HG03025 (cell line): ENCODE data around the gene ATXN1.

Experiments
- ATAC-seq: cut with Tn5 transposase; IDR thresholded peaks from one replicate; pipeline ENCODE4 v1.9.1; 2021; ENCODE audit warnings: mild to moderate bottlenecking, moderate library complexity; ENCODE audit not compliant: unreplicated experiment, low FRiP score

Gene ATXN1

DNA sequence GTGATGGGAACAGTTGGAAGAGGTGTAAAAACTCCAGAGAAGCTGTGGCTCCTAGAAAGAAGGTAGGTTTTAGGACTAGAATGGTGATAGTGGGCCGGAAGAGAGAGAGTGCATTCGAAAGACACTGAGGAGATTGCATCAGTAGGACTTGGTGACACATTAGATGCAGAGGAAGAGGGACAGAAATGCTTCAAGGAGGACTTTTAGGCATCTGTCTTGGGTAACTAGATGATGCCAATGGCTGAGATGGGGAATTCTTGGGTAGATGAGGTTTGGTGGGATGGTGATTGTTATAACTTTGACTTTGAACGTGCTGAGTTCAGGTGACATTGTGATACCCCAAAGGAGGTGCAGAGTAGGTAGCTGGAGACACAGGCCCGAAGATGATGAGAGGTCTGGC, 326.4 kb downstream of the ATXN1 start:
- no peak for ATAC-seq

DNA sequence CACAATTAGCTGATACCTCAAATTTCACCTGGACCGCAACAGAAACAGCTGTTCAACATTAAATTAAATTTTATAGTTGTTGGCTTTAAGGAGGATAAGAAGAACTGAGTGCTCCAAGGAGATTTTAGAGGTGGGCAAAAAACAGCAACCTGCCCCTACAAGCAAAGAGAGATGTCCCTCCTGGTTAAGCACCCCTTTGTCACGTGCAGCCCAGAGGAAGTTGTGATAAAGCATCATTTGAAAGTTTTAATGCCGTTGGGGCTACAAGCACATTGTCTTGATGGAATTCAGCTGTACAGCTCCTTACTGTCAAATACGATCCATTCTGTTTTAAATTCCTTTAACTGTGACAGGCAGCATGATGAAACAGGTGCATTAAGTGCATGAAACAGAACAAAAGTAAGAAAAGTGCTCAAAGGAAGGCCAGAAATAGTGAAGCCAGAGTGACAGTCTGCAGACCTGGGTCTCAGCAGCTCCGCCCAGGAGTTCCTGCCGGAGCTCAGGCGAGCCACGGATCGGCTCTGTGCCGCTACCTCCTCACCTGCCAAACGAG, 327.8 kb downstream of the ATXN1 start:
- no peak for ATAC-seq

DNA sequence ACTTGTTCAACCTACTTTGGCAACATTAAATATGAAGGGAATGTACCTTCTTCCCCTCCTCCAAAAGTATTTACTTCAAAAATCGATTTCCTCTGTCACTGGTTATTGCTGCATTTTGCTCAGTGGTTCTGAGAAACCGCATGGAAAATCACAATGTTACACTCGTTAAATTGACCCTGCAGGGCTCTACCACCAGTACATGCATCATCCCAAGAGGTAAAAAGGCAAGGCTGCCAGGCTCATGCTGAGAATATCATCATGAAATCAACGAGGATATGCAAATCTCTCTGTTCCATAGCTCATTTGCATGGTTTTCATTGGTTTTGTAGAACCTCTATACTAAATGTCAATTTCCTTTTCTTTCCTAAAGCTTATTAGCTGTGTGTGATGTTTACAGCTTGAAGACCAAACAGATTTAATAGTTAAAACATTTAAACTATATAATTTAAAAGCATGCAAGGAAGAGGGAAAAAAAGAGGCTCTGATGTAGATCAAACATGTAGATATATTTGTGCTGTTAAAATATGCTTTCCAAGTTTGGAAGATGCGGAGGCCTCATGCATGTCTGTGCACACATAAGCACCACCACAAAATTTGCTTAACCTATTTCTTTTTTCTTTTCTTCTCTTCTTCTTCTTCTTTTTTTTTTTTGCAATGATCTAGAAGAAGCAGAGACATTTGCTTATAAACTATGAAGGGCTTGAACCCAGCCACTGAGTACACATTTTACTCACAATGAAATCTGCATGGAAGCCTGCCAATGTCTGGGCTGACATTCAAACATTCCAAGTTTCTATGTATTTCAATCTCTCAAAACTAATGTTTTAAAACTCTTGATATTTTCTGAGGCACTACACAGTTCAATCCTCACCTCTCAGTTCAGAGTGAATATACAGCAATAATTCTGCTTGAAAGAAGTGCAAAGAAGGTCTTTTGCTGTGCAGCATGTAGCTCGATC, 328.9 kb downstream of the ATXN1 start:
- ATAC-seq: no peak

DNA sequence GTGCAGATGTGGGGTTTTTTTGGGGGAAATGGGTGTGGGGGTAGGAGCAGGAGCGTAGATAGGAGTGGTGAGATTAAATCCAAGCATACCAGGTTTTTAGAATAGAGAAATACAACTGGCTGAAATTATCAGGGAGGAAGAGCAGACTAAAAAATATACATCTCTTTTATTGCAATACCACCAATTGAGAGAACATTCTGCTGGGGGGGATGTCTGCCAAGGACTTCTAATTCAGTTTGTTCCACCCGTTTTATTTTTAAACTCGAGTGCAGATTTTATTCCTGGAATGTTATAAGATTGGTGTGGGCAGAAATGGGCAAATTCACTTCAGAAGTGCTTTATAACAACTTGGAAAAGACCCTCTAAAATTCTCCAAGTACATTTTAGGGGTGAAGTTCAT, 330.2 kb downstream of the ATXN1 start:
- no peak for ATAC-seq

DNA sequence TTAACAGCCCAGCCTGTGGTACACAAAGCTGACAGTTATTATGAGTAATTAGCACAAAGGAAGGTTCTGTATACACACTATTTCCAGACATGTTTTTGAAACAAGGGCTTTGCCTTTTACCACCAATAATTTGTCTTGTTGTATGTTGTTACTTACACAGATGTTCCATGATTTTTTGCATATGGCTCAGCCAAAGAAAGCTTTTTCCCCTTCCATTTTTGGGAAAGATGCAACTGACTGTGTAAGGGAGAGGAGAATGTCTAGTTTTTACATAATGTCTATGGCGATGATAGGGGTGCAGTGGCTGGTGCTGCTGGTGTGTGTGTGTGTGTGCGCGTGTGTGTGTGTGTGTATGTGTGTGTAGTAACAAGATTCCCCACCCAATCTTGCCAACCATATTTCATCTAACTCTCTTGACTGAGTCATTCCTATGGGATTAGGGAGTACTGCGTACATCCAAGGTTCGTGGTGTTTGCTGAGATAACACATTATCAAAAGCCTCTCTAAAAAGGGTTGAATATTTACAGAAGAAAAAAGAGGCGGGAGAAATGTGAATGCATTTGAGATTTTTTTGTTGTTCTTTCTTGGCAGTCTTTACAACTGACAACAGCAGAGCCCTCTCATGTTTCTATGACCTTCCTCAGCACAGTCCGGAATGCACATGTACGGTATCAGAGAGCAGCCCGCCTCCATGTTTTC, 330.7 kb downstream of the ATXN1 start:
- ATAC-seq: no peak

DNA sequence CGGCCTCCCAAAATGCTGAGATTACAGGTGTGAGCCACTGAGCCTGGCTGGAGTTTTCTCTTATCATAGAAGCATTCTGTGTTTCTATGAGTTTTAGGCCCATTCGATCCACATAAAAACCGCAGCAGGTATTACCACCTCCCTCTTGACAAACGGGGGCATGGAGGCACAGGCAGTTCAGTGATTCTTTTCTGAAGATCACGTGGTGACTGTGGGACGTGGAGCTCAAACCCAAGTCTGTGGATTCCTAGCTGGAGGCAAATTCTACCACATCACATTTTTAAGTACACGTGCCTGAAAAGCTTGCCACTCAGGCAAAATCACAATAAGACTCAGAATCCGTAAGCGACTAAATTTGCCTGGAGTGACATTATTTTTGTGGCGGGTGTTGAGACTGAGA, 331.6 kb downstream of the ATXN1 start:
- ATAC-seq: no peak

DNA sequence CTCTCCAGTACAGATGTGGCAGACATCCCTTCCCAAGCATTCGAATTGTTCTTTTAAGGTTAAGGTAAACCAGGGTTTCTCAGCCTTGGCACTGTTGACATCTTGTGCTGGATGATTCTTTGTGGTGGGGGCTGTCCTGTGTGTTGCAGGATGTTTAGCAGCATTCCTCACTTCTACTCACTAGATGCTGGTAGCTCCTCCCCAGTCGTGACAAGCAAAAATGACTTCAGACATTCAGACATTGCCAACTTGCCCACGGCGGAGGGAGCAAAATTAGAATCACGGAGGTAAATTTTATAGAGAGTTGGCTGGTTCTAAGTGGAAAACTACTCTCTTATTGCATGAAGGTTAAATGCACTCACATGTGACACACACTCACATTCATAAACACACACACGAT, 334.1 kb downstream of the ATXN1 start:
- no peak for ATAC-seq

DNA sequence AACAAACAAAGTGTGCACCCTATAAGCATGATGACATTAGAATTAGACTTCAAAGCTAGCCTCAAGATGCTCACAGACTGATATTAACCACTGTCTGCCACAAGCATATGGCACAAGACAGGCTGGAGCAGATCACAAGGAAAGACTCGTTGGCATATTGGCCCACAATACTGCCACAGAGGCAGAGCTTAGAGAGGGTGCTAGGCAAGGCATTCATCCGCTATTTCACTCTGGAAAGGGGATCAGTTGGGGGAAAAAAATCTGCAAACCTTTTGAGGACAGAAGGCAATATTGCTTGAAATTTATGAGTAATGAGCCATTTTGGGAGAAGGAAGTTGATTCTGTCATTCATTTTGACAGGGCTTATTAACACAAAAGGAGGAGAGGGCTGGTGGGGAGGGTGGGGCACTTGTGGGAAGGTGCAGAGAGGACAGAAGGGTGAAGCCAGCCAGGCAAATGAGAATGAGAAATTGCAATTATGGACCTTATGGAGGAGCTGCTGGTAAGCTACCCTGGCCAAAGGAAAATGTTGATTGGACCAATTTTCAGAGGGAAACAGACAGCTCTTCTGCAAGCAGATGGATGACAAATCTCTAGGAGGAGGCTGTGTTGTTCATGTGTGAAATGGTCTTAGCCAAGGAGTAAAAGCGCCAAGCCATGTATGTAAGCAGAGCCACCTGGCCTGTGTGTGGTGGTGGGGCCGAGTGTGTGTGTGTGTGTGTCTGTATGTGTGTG, 335.2 kb downstream of the ATXN1 start:
- no peak for ATAC-seq

DNA sequence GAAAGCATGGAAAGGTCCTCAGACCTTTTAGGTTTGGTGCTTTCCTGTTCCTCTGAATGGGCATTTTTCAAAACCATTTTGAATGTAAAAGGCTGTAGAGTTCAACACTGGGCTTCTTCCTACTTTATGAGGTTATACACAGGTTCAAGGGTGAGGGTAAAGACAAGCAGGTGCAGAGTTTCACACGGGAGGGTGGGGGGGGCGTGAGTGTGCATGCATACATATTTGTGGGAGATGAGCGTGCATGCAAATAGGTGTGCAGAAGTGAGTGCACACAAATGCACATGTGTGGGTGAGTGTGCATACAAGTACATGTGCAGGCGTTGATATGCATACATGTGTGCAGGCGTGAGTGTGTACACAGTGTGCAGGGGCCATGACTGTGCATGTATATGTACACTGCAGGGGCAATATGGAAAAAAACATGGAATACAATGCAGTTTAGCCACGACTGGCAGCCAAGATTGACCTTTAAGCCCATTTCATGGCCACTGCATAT, 339.7 kb downstream of the ATXN1 start:
- no peak for ATAC-seq

DNA sequence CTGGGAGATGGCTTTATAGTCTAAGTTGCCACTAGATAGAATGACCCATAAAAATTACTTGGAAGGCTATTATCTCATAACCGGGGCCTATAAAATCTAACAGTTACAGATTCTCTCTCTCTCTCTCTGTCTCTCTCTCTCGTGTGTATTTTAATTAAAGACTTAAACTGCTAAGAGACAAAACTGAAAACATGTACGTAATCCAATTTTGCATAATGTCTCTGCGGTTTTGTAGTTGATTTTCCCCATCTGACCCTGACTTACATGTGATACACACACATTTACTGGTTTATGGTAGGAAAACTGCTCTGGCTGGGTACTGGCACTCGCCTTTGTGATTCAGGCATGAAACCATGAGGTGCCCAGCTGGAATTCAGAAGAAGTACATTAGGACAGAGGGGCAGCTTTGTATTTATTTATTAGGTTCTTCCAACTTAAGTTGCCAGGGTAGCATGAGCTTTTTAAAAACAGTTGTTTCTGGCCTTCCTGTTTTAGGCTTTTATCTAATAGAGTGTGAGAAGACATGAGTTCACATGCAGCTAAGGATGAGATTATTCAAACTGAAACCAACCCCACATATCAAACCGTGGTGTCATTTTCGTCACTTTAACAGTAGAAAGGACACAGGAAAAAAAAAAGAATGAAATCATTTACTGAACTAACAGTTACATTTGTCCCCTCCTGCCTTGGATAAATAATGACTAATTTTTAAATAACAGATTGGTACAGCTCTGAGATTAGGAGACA, 340.4 kb downstream of the ATXN1 start:
- peak; percentile 52 for ATAC-seq

DNA sequence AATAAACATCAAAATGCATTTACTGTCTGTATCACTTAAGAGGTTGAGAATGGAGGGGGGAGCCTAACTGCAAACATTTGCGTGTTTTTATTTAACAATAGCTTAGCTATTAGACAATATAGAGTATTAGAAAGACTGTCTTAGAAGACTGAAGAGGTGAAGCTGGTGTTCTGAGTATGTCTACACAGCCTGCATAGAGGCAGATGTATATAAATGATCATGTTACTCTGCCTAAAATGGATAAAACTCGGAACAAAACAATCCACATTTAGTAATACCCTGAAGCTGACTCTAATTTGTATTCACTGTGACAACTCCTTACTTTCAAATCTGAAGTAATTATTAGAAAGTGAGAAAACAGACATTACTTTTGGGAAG, 340.9 kb downstream of the ATXN1 start:
- ATAC-seq: peak; percentile 12

DNA sequence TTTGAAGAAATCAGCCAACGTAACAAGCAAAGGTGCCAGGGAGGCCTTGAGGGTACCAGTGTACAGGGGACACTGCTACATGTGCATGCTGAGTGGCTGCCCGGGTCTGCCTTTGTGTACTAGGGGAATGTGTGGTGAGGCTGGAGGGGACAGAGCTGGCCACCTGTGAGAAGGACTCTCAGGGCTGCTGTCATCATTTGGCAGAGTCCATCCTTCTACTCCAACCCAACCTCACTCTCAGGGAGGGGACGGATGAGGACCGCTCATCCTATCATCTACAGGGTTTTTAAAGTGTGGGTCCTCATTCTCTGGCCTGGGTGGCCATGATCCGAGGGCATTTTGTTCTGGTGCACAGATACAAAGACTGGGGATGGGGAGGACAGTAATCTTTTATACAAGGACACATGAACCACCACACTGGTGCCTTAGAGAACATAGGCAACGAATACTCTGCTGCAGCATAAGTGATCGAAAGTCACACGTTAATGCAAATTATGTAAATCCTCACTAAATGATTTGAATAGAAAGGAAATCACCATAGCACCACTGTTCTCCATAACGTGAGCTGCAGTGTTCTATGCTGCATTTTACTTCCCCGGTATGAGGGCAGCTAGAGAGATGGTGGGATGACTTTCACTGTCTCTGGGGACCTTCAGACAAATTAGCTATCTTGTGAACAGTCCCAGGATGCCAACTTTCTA, 341.5 kb downstream of the ATXN1 start:
- peak; percentile 47 for ATAC-seq

DNA sequence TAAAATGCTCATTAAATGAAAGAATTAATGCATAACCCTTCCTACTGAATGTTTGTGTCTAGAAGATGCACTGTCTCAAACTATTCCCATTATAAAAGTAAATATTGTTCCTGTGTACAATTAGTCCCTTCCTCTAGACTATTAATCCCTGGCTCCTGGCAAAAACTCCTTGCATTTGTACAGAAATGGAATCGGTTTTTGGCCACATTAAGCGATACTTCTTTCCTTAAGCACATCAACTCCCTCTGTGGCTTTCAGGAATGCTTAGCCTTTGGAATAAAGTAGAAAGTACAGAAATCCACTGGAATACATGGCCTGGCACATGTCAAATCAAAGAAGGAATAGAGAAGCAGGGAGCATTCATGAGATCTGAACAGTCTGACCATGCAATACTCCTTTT, 343.1 kb downstream of the ATXN1 start:
- ATAC-seq: no peak

DNA sequence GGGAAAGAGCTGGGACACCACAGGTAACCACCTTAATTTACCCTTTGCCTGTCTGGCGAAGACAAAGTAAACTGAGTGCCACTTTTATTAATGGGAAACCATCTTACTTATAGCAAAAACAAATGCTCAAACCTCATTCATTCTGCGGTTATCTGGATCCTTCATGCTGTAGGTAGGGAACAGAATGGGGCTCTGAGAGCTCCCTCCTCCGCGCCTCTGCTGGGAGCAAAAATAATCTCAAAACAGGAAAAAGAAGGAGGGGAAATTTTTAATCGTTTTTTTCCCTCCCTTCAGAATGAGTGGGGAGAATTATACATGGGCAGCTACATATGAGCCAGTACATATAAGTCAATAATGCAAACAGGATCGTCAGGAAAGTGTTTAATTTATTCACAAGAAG, 345.6 kb downstream of the ATXN1 start:
- no peak for ATAC-seq

DNA sequence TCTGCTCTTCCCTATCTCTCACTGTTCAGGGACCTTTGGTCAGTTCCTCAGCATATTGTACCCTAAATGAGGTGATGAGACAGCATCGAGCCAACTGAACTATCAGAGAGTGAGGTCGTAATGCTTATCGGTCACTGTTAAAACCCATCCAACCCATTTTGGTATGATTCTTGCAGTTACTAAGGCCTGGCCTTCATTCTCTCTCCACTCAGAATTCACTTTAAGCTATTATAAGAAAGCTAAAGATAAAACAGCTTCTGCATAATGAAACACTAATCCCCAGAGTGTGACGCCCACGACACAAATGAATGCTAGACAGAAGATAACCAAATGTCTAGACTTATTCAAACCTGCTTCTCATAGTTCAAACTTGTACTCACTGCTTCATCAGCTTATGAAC, 347.1 kb downstream of the ATXN1 start:
- peak; percentile 58 for ATAC-seq

DNA sequence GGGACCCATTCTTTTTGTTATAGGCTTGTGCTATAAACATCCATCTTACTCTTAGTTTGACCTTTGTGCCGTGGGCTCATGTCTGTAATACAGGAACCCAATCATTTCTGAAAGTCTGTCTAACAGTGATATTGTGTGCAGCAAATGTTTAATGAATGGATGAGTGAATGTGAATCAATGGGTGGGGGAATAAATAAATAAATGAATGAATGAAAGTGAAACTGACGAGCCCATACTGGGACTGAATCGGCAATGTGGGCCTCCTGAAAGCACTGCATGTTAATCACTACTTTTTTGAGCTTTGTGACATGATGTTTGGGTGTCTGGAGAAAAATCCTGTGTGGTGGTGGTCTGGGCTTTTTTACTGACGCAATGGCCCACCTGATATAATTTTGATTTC, 347.9 kb downstream of the ATXN1 start:
- no peak for ATAC-seq

DNA sequence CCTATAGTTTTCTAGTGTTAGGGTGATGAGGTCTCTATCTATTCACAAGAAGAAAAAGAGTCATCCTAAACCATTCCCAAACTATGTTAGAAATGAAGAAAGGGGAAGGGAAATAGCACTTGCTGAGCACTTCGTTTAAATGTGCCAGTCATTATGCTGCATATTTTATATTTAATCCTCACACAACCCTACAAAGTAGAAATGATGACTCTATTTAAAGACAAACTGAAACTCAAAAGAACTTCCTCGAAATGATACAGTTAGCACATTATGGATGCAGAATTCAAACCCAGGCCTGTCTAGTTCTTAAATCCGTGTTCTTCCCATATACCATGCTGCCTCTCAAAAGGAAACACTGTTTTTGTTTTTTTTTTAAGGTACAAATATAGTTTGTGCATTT, 348.3 kb downstream of the ATXN1 start:
- ATAC-seq: no peak

DNA sequence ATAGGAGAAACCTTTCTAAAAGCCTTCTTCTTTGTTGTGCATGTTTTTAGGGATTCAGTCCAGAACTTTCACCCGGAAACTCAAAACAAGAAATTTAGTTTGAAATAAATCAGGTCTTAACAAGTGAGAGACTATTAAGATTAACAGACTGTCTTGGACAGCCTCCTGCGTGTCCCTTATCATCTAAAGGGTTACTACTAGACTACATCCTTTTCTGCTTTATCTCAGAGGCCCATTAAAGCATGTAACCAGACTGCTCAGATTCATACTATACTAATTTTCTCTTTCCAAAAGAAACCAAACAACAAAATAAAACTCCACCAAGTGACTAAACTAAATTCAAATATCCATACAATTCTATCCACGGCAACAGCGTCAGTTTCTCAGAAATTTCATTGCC, 349.1 kb downstream of the ATXN1 start:
- no peak for ATAC-seq
